Testis (tissue), 2 donors: Measurements from ENCODE around the gene ST6GALNAC2.

Experiments
- POLR2A ChIP-seq: fragments of 450-650 bp; IDR thresholded peaks from one replicate; pipeline ENCODE4 v1.6.1; 2017; ENCODE audit warnings: antibody characterized with exemption, mild to moderate bottlenecking, moderate library complexity
- TF ChIP-seq, protein P1 (sequence below), 3 experiments: fragments of 450-650 bp in 2 of 3; fragments of 200-600 bp in 1 of 3; sonication (generic) in 1 of 3; IDR thresholded peaks; one replicate each; pipeline ENCODE4 v1.5.1; 2016 to 2019; ENCODE audit warnings: antibody characterized with exemption in 3 of 3, mild to moderate bottlenecking in 2 of 3, moderate library complexity in 1 of 3

- TF ChIP-seq, protein P1, sequence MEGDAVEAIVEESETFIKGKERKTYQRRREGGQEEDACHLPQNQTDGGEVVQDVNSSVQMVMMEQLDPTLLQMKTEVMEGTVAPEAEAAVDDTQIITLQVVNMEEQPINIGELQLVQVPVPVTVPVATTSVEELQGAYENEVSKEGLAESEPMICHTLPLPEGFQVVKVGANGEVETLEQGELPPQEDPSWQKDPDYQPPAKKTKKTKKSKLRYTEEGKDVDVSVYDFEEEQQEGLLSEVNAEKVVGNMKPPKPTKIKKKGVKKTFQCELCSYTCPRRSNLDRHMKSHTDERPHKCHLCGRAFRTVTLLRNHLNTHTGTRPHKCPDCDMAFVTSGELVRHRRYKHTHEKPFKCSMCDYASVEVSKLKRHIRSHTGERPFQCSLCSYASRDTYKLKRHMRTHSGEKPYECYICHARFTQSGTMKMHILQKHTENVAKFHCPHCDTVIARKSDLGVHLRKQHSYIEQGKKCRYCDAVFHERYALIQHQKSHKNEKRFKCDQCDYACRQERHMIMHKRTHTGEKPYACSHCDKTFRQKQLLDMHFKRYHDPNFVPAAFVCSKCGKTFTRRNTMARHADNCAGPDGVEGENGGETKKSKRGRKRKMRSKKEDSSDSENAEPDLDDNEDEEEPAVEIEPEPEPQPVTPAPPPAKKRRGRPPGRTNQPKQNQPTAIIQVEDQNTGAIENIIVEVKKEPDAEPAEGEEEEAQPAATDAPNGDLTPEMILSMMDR (IDR thresholded peaks at IDR 0.05): no peak
- TF ChIP-seq POLR2A: no peak
Observed at GRCh38 chr17:76528156-76528527, 57.5 kb downstream of the ST6GALNAC2 start.
